Hepatocyte (in vitro differentiated cells): ENCODE results near the gene NFKBIA. TPM values are rescaled to one million over a fixed set of nuclear protein-coding genes. Genes with fewer than 3 reads are reported as not detected.

Experiments used
- DNase-seq: peaks from one replicate; pipeline ENCODE4 v3.0.0-alpha.2; 2016; ENCODE audit warnings: low spot score
- H2AFZ ChIP-seq: fragments of 200-600 bp; sonication (generic); 2 replicates; pipeline ENCODE4 v1.6.0; 2016; ENCODE audit warnings: antibody characterized with exemption, mild to moderate bottlenecking
- H3K27ac ChIP-seq: fragments of 200-600 bp; sonication (generic); 2 replicates; pipeline ENCODE4 v1.5.1; 2016; ENCODE audit warnings: mild to moderate bottlenecking
- H3K27me3 ChIP-seq: fragments of 200-600 bp; sonication (generic); 2 replicates; pipeline ENCODE4 v1.6.1; 2016
- H3K36me3 ChIP-seq: fragments of 200-600 bp; sonication (generic); replicated peaks from 2 replicates; pipeline ENCODE4 v1.5.1; 2016; ENCODE audit warnings: low read depth; ENCODE audit not compliant: insufficient read depth
- H3K4me1 ChIP-seq: fragments of 200-600 bp; sonication (generic); 2 replicates; pipeline ENCODE4 v1.5.1; 2016; ENCODE audit warnings: mild to moderate bottlenecking, moderate library complexity; ENCODE audit not compliant: insufficient read depth
- H3K4me2 ChIP-seq: fragments of 200-600 bp; sonication (generic); 2 replicates; pipeline ENCODE4 v1.6.0; 2016
- H3K4me3 ChIP-seq: fragments of 200-600 bp; sonication (generic); 2 replicates; pipeline ENCODE4 v1.5.1; 2016; ENCODE audit warnings: mild to moderate bottlenecking
- H3K79me2 ChIP-seq: fragments of 200-600 bp; sonication (generic); 2 replicates; pipeline ENCODE4 v1.6.0; 2017; ENCODE audit warnings: mild to moderate bottlenecking
- H3K9me2 ChIP-seq: fragments of 200-600 bp; sonication (generic); replicated peaks from 2 replicates; pipeline ENCODE4 v1.6.0; 2017; ENCODE audit warnings: mild to moderate bottlenecking; ENCODE audit not compliant: insufficient read depth
- H3K9me3 ChIP-seq: fragments of 200-600 bp; sonication (generic); 2 replicates; pipeline ENCODE4 v1.5.1; 2016; ENCODE audit warnings: low read depth, mild to moderate bottlenecking
- H4K20me1 ChIP-seq: fragments of 200-600 bp; sonication (generic); 2 replicates; pipeline ENCODE4 v1.6.0; 2016; ENCODE audit warnings: mild to moderate bottlenecking; ENCODE audit not compliant: insufficient read depth, poor library complexity, severe bottlenecking
- CTCF ChIP-seq: fragments of 200-600 bp; sonication (generic); IDR thresholded peaks from 2 replicates; pipeline ENCODE4 v1.5.1; 2016; ENCODE audit warnings: antibody characterized with exemption, mild to moderate bottlenecking; ENCODE audit not compliant: poor library complexity
- EZH2 ChIP-seq: fragments of 200-600 bp; sonication (generic); IDR thresholded peaks from 2 replicates; pipeline ENCODE4 v1.6.1; 2016; ENCODE audit warnings: antibody characterized with exemption, mild to moderate bottlenecking, borderline replicate concordance
- EZH2phosphoT487 ChIP-seq: fragments of 200-600 bp; sonication (generic); IDR thresholded peaks from one replicate; pipeline ENCODE4 v1.6.1; 2018; ENCODE audit warnings: antibody characterized with exemption, mild to moderate bottlenecking, low read depth, moderate library complexity; ENCODE audit not compliant: unreplicated experiment, severe bottlenecking
- WGBS: methylation state at CpG from one replicate; pipeline ENCODE4 v1.1.6; 2016; ENCODE audit warnings: low lambda C conversion rate; ENCODE audit errors: missing lambda C conversion rate; 5-methylcytosine and 5-hydroxymethylcytosine counted together
- polyA plus RNA-seq: library from polyadenylated mRNA; unstranded; fragments of >200 nt; fragmentation: Nextera tagmentation; extraction: Ambion mirVana; gene quantifications from 2 replicates; pipeline ENCODE4 v1.2.1, GENCODE V29; 2016
- total RNA-seq: library from RNA; depleted of rRNA; stranded (reverse); fragments of >200 nt; gene quantifications from 2 replicates; pipeline ENCODE4 v1.2.3, GENCODE V29; 2014

NFKBIA gene
- total and polyA plus RNA-seq, 2 experiments from 2014 or later, result 252 to 345 TPM

GRCh38 chr14:35368139-35368460 is 36.4 kb downstream of the NFKBIA start:
- H3K9me2 ChIP-seq, result no peaks in the 10 kb centered on the region

GRCh38 chr14:35367056-35367372 is 37.5 kb downstream of the NFKBIA start:
- Histone ChIP-seq H2AFZ (no peak overlapping the region), H3K9me2 (no peaks in the 10 kb centered on the region), H3K79me2 (no peaks in the 10 kb centered on the region), H3K4me2 (no peak overlapping the region), H3K4me1 (peaks cover 26% of the 10 kb centered on the region), H3K9me3 (no peaks in the 10 kb centered on the region), H3K27ac (peak overlapping the region; percentile 40), H4K20me1 (no peaks in the 10 kb centered on the region), H3K36me3 (no peaks in the 10 kb centered on the region), H3K27me3 (no peaks in the 10 kb centered on the region), H3K4me3 (no peak overlapping the region)
- TF ChIP-seq EZH2 (no peak), CTCF (no peak), EZH2phosphoT487 (no peak)
- 80% methylated on average over 3 of the region's 5 CpGs for WGBS
- DNase-seq, result no peak

More at GRCh38 chr14:35368139-35368460, 36.4 kb downstream of the NFKBIA start:
- WGBS, result 68% methylated on average over 2 of the region's 2 CpGs
- no peak overlapping the region for H3K4me2 ChIP-seq
- H3K27ac ChIP-seq, result peak overlapping the region; percentile 20
- no peaks in the 10 kb centered on the region for H3K9me3 ChIP-seq
- no peak for TF ChIP-seq EZH2
- TF ChIP-seq EZH2phosphoT487, result no peak
- TF ChIP-seq CTCF, result no peak
- no peak for DNase-seq
- peaks cover 26% of the 10 kb centered on the region for H3K4me1 ChIP-seq
- no peaks in the 10 kb centered on the region for H4K20me1 ChIP-seq
- H3K79me2 ChIP-seq, result no peaks in the 10 kb centered on the region
- H3K36me3 ChIP-seq, result no peaks in the 10 kb centered on the region
- H2AFZ ChIP-seq, result no peak overlapping the region
- no peaks in the 10 kb centered on the region for H3K27me3 ChIP-seq
- no peak overlapping the region for H3K4me3 ChIP-seq

- H3K27ac ChIP-seq, result peak overlapping the region; percentile 86
- no peak overlapping the region for H2AFZ ChIP-seq
- WGBS, result 96% methylated on average over 8 of the region's 8 CpGs
- no peak for DNase-seq
- no peak overlapping the region for H3K4me3 ChIP-seq
- no peaks in the 10 kb centered on the region for H3K27me3 ChIP-seq
- H3K4me2 ChIP-seq, result no peak overlapping the region
- H3K9me3 ChIP-seq, result no peaks in the 10 kb centered on the region
- H3K36me3 ChIP-seq, result no peaks in the 10 kb centered on the region
- H3K4me1 ChIP-seq, result peaks cover 26% of the 10 kb centered on the region
- no peaks in the 10 kb centered on the region for H3K9me2 ChIP-seq
- no peaks in the 10 kb centered on the region for H4K20me1 ChIP-seq
- TF ChIP-seq EZH2phosphoT487 (no peak), CTCF (no peak), EZH2 (no peak)
- H3K79me2 ChIP-seq, result no peaks in the 10 kb centered on the region
Observed at GRCh38 chr14:35366521-35366976, 38.0 kb downstream of the NFKBIA start.

GRCh38 chr14:35366056-35366451 is 38.5 kb downstream of the NFKBIA start:
- no peak overlapping the region for H3K4me2 ChIP-seq
- no peak for DNase-seq
- H3K9me2 ChIP-seq, result no peaks in the 10 kb centered on the region
- no peaks in the 10 kb centered on the region for H4K20me1 ChIP-seq
- WGBS, result 87% methylated on average over 12 of the region's 12 CpGs
- no peaks in the 10 kb centered on the region for H3K79me2 ChIP-seq
- no peaks in the 10 kb centered on the region for H3K36me3 ChIP-seq
- no peak overlapping the region for H2AFZ ChIP-seq
- H3K4me1 ChIP-seq, result peaks cover 26% of the 10 kb centered on the region
- no peak overlapping the region for H3K4me3 ChIP-seq
- H3K27me3 ChIP-seq, result no peaks in the 10 kb centered on the region
- H3K27ac ChIP-seq, result peak overlapping the region; percentile 86
- H3K9me3 ChIP-seq, result no peaks in the 10 kb centered on the region
- TF ChIP-seq EZH2 (no peak), CTCF (no peak), EZH2phosphoT487 (no peak)
